Superior temporal gyrus (tissue), 1 donor: ENCODE data around the gene TBC1D17.
A peak's percentile ranks its signal among the peaks of the same experiment; 100 is the strongest.

Experiments used
- DNase-seq: peaks from one replicate; pipeline ENCODE4 v3.0.0-alpha.2; 2016; ENCODE audit errors: extremely low spot score

The TBC1D17 gene

GRCh38 chr19:49877020-49877878 is at the start of gene TBC1D17, which contains the start of gene AKT1S1:
TSS of gene TBC1D17 (plus strand) at chr19:49877702. CDS start at chr19:49877724, 22 bp downstream.
TSS of gene AKT1S1 (minus strand) at chr19:49877355. CDS start at chr19:49873295, 4,060 bp downstream.
- DNase-seq, result peak; percentile 100

GRCh38 chr19:49829200-49829599 is 48.3 kb upstream of the TBC1D17 start:
- no peak for DNase-seq

DNA sequence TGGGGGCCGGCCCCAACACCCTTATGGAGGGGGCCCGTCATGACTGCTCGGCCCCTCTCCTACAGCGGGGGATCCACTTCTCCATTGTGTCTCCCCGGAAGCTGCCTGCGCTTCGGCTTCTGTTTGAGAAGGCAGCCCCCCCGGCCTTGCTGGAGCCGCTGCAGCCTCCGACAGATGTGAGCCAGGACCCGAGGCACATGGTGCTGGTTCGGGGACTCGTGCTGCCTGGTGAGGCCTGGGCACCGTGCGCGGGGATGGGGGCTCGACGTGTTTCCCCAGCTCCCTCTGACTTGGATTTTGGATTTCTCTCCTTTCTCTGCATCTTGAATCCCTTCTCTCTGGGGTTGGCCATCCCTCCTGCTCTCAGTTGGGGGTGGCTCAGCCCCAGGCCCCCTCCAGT is 47.8 kb upstream of the TBC1D17 start:
- DNase-seq, result no peak

GRCh38 chr19:49830766-49831165 is 46.7 kb upstream of the TBC1D17 start:
- DNase-seq, result no peak

GRCh38 chr19:49831592-49831991 is 45.9 kb upstream of the TBC1D17 start:
- DNase-seq, result no peak

DNA sequence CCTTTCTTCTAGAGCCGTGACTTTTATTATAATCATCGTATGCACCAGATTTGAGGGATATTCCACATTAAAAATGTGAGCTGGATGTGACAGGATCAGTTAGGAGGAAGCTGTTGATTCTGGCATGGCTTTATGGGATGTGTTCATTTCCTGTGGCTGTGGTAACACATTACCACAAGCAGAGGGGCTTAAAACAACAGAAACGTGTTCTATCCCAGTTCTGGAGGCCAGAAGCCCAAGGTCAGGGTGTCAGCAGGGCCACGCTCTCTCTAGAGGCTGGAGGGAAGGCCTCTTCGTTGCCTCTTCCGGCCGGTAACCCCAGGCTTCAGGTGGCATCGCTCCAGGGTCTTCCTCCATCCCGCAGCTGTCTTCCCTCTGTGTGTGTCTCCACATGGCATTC is 44.9 kb upstream of the TBC1D17 start:
- DNase-seq, result no peak

DNA sequence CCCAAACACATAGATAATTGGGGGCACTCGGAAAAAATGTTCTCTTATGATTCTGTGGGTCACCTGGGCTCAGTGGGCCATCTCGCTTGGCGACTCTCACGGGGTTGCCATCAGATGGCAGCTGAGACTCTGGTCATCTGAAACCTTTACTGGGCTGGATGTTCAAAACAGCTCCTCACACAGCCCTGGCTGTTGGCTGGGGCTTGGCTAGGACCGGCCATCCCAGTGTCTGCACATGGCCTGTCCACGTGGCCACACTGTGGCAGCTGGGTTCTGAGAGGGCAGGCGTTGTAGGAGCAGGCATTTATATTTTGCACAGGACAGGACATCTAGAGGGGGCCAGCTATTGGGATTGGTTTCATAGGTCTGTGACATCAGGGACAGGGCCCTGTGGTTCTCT is 43.9 kb upstream of the TBC1D17 start:
- DNase-seq, result no peak

DNA sequence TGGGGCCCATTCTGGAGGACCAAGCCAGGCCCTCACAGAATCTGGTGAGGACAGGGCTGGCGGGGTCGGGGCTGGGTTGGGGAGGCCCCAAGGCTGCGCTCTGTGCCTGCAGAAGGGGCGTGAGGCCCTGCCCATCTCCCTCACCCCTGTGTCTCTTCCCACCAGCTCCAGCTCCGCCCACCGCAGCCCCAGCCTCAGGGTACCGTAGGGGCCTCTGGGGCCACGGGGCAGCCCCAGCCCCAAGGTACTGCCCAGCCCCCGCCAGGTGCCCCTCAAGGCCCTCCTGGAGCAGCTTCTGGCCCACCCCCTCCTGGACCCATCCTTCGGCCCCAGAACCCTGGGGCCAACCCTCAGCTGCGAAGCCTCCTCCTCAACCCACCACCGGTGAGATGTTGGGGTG is 41.9 kb upstream of the TBC1D17 start:
- DNase-seq, result no peak

DNA sequence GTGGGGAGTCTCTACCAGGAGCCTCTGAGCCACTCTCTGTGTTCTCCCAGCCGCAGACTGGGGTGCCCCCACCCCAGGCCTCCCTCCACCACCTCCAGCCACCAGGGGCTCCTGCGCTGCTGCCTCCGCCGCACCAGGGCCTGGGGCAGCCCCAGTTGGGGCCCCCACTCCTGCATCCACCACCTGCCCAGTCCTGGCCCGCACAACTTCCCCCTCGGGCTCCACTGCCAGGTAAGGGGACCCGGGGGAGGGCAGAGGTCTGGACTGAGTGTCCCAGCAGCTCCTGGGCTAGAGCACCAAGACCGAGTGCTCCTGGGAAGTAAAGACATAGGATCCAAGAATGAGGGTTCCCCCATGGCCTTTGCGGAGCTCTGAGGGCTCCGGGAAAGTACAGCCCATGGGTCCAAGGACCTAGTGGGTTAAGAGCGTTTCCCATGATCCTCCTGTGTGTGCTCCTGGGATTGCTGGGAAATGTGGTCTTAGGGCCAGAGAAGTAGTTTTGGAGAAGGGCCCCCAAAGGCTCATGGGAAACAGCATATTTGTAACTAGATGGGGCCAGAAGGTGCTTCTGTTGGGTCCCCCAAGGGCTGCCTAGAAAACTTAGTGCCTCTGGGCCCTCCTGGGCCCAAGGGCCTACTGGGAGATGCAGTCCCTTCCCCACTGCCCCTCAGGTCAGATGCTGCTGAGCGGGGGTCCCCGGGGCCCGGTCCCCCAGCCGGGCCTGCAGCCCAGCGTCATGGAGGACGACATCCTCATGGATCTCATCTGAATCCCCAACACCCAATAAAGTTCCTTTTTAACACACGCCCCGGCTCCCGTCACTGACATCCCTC is 41.1 kb upstream of the TBC1D17 start:
- DNase-seq, result no peak

GRCh38 chr19:49837009-49837310 is 40.5 kb upstream of the TBC1D17 start:
- no peak for DNase-seq

GRCh38 chr19:49837425-49837824 is 40.1 kb upstream of the TBC1D17 start:
- no peak for DNase-seq

DNA sequence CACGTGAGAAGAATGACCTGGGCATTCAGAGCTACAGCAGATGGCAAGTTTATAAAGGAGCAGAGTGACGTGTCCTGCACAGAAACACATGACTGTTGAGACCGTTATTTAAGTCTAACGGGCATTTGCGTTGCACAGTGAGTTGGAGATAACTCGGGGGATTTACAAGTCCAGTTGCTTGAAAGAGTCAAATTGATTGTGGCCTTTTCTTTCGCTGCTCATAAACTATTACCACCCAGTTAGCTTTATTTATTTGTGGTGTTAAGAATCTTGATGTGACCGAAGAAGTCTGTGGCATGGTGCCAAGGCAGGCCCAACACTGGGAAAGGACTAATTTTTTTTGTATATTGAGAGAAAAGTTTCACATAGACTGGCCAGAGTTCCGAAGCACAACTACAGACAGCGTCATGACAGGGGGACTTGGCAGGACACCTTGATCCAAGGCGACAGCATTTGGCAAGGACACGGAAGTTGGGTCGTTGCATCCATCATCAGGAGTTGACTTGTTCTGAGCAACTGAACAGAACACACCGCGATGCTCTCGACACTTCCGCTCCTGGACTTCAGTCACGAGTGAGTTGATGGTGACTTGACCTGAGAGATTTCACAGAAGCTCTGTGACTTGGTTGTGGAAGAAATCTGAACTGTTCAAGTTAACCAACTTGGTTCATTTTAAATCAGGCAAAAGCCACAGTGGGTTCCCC is 38.5 kb upstream of the TBC1D17 start:
- no peak for DNase-seq

DNA sequence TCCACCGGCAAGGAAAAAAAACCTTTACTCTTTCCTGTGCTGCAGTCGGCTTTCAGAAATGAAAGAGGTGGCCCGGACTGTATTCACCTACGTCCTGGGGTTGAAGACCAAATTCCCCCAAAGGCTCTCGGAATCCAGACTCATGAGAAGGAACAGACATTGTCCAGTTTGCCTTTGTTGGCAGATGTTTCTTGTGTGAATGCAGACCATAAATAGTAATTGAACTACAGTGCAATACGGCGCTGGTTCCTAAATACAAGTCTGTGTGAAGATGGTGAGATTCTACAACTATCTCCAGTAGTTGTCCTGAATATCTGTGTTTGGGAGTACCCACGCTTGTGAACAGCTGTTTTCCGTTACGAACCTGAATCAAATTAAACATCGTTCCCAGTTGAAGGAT is 37.8 kb upstream of the TBC1D17 start:
- DNase-seq, result no peak

DNA sequence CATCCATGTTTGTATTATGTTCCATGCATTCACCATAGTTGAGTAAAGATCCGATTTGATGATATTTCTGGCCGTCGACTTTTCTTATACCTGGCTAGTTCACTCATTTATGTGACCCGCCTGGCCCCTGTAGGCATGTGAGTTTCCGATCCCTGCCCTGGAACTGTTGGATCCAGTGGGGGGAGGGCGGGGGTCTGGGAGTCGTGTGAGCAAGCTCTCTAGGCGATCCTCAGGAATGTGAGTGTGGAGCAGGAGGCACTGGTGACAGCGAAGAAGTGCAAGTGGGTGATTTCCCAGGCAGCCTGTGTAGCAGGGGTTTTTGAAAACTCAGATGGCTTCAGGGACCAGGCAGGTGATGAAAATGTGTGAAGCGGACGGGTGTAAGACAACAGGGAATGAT is 37.2 kb upstream of the TBC1D17 start:
- DNase-seq, result no peak

- DNase-seq, result no peak
Measured at GRCh38 chr19:49840736-49841249, 36.7 kb upstream of the TBC1D17 start.

GRCh38 chr19:49843265-49843664 is 34.2 kb upstream of the TBC1D17 start:
- no peak for DNase-seq

- DNase-seq, result no peak
Measured at GRCh38 chr19:49844138-49845095, 33.1 kb upstream of the TBC1D17 start.

GRCh38 chr19:49845414-49845813 is 32.1 kb upstream of the TBC1D17 start:
- DNase-seq, result no peak

- DNase-seq, result no peak
Measured at GRCh38 chr19:49846408-49846807, 31.1 kb upstream of the TBC1D17 start.

DNA sequence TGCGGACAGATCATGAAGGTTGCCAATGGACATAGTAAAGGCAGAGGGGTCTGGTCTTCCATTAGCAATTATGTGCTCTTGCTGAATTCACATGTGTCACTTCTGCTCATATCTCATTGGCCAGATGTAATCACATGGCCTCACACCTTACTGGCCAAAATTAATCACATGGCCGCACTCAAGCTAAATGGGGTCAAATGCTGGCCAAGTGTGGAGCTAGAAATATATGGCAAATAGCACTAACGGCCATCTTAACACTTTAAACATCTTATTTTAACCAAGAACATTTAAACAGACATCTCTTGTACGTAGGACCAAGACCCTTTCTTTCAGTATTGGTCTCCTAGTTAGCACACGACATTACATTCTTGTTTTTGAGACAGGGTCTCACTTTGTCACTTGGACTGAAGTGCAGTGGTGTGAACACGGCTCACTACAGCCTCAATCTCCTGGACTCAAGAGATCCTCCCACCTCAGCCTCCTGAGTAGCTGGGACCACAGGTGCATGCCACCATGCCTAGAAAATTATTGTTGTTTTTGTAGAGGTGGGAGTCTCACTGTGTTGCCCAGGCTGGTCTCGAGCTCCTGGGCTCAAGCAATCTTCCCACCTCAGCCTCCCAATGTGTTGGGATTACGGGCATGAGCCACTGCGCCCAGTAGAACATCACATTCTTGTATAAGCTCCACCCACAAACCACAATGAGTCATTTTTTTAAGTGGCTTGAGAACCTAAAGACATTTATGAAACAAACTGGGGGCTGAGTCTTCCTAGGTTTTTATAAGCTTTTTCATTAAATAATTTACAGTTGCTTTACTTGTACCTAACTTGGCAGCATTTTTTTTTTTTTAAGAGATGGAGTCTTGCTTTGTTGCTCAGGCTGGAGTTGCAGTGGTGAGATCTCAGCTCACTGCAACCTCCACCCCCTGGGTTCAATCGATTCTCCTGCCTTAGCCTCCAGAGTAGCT is 29.5 kb upstream of the TBC1D17 start:
- DNase-seq, result no peak
